Astrocyte (in vitro differentiated cells and primary cell): ENCODE data around the gene AIPL1.
A peak's percentile ranks its signal among the peaks of the same experiment; 100 is the strongest.

Experiments
- CTCF ChIP-seq: IDR thresholded peaks from 2 replicates; pipeline ENCODE4 v1.5.1; 2011; ENCODE audit warnings: low read depth, mild to moderate bottlenecking, inconsistent platforms, low read length, moderate library complexity; ENCODE audit not compliant: insufficient read depth
- EZH2 ChIP-seq: IDR thresholded peaks from 2 replicates; pipeline ENCODE4 v1.6.1; 2012; ENCODE audit warnings: mild to moderate bottlenecking, low read length, inconsistent platforms; ENCODE audit not compliant: insufficient read depth

DNA sequence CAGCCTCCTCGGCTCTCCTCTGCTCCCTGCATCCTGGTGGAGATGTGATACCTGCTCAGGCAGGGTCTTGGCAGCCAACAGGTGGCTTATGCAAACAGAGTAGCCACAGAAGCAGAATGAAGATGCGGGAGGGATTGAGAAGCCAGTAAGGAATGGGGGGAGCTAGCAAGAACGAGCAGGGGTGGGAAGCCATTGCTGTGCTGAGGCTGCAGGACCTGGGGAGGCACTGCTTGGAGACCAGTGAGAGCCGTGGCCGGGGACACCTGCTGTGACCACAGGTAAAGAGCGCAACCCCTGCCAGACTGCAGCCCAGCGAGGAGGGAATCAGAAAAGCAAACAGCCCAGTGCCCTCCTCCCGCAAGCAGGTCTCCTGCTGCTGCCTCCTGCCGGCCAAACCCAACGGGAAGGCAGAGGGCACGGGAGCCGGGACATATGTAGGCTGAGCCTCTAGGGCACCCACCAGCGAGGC lies 14.7 kb downstream of the AIPL1 start:
- TF ChIP-seq CTCF: peak; percentile 6
- TF ChIP-seq EZH2: no peak
